Measurements from ENCODE around the gene MUC20. TPM values are rescaled to one million over a fixed set of nuclear protein-coding genes. Genes with fewer than 3 reads are reported as not detected.

The MUC20 gene
- total and polyA plus RNA-seq, 2 experiments from 2014 or later = 0.29 TPM; not detected in 1

DNA sequence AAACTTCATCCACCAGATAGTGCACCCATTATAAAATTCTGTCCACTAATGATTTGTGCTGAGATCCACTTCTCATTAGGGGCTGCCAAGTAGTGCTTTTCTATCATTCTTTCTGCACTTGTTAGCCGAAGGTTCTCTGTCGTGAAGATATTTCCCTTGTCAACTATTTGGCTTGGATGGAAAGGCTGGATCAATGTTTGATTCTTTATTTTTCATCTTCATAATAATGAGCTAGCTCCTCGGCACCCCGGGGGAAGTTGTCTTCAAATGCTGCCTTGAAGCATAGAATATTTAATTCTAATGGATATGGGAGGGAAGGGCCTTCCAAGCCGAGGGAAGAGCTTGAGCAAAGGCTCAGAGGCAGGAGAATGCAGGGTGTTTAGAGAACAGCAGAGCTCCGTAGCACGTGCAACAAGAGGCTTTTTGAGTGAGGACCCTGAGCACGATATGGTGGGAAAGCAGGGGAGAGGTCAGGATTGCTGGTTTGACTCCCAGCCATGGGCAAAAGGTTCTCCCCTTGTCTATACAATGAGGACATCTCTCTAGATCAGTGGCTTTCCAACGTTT, 16.3 kb upstream of the MUC20 start:
- no peak overlapping the region for H3K4me3 Mint-ChIP-seq
- no peak overlapping the region for H2AFZ ChIP-seq
- no peaks in the 10 kb centered on the region for H3F3A ChIP-seq (replicated peaks; ENCODE audit: low read depth)
- peaks cover 21% of the 10 kb centered on the region for H3K4me1 Mint-ChIP-seq
- no peak overlapping the region for H3K4me2 ChIP-seq
- H3K27me3 Mint-ChIP-seq (ENCODE audit: insufficient read depth, low read depth, poor library complexity) = peaks cover 3% of the 10 kb centered on the region
- no peak overlapping the region for H3K27ac Mint-ChIP-seq
- DNase-seq (ENCODE audit: low spot score) (no peak), ATAC-seq (no peak; the same call in 2 of the 3 replicates)
- H3K36me3 Mint-ChIP-seq (ENCODE audit: low read depth) = no peaks in the 10 kb centered on the region
- H3K4me3 ChIP-seq = no peak overlapping the region
- no peaks in the 10 kb centered on the region for H3K36me3 ChIP-seq (ENCODE audit: insufficient read depth)
- 0 out of 2 replicates have a peak, but pooled peaks cover 6% of the 10 kb centered on the region for H3K9me2 ChIP-seq (ENCODE audit: insufficient read depth)
- H3K27me3 ChIP-seq (ENCODE audit: insufficient read depth) = no peaks in the 10 kb centered on the region
- TF ChIP-seq JUNB (IDR thresholded peaks at IDR 0.05; ENCODE audit: unreplicated experiment) = no peak
- no peak for TF ChIP-seq ZNF462 (CRISPR knock-in tag; IDR thresholded peaks at IDR 0.05)
- no peak for TF ChIP-seq ZNF114 (CRISPR knock-in tag; IDR thresholded peaks at IDR 0.05)
- no peak for TF ChIP-seq ETS1 (IDR thresholded peaks at IDR 0.05)
- no peak for TF ChIP-seq CTCF (conservative IDR thresholded peaks at IDR 0.05; ENCODE audit: low read depth in 2 of 2)
- TF ChIP-seq POLR2AphosphoS5 (IDR thresholded peaks at IDR 0.05; ENCODE audit: low read depth) = no peak
- no peak for TF ChIP-seq EZH2phosphoT487 (IDR thresholded peaks at IDR 0.05; ENCODE audit: unreplicated experiment)
- no peak for TF ChIP-seq REST (IDR thresholded peaks at IDR 0.05; ENCODE audit: unreplicated experiment)
- no peak for TF ChIP-seq EZH2 (IDR thresholded peaks at IDR 0.05; ENCODE audit: low read depth, unreplicated experiment)
- no peak for TF ChIP-seq CREB1 (CRISPR knock-in tag; IDR thresholded peaks at IDR 0.05; ENCODE audit: low read depth)
- TF ChIP-seq STAT1 (IDR thresholded peaks at IDR 0.05; ENCODE audit: unreplicated experiment) = no peak
- no peak for TF ChIP-seq NANOG (IDR thresholded peaks at IDR 0.05; ENCODE audit: borderline replicate concordance)
- no peak for TF ChIP-seq ZNF331 (CRISPR knock-in tag; IDR thresholded peaks at IDR 0.05; ENCODE audit: low read depth)
- no peak overlapping the region for H3K27ac ChIP-seq (ENCODE audit: low read depth)
- H4K20me1 ChIP-seq (replicated peaks; ENCODE audit: insufficient read depth) = no peaks in the 10 kb centered on the region; the same call in 1 of the 2 replicates
- no peaks in the 10 kb centered on the region; the same call in 2 of the 3 replicates for H3K9me3 Mint-ChIP-seq
- H3K4me1 ChIP-seq (ENCODE audit: insufficient read depth) = no peaks in the 10 kb centered on the region
- no peaks in the 10 kb centered on the region for H3K79me2 ChIP-seq (replicated peaks; ENCODE audit: insufficient read depth)
